Activated CD4-positive, CD25-positive, alpha-beta regulatory T cell (primary cell): ENCODE data around the gene CALCOCO1.
"Not testable (repeated sequence)": the region's sequence is repeated elsewhere in the genome, so short reads cannot be mapped to it uniquely, and the experiment has no call there.

Experiments
- DNase-seq, 4 experiments: peaks; one replicate each; lab custom pipeline; 2025; lab: John Stamatoyannopoulos, UW

The CALCOCO1 gene, protein sequence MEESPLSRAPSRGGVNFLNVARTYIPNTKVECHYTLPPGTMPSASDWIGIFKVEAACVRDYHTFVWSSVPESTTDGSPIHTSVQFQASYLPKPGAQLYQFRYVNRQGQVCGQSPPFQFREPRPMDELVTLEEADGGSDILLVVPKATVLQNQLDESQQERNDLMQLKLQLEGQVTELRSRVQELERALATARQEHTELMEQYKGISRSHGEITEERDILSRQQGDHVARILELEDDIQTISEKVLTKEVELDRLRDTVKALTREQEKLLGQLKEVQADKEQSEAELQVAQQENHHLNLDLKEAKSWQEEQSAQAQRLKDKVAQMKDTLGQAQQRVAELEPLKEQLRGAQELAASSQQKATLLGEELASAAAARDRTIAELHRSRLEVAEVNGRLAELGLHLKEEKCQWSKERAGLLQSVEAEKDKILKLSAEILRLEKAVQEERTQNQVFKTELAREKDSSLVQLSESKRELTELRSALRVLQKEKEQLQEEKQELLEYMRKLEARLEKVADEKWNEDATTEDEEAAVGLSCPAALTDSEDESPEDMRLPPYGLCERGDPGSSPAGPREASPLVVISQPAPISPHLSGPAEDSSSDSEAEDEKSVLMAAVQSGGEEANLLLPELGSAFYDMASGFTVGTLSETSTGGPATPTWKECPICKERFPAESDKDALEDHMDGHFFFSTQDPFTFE

GRCh38 chr12:53727310-53728041 is at the start of gene CALCOCO1:
CALCOCO1 (minus strand) TSS chr12:53727452; CDS start chr12:53725242, 2,210 bp downstream.
- DNase-seq = peak; percentile 85 to 95 (median 92)

GRCh38 chr12:53776872-53777271 is 49.6 kb upstream of the CALCOCO1 start:
- no peak for DNase-seq

DNA sequence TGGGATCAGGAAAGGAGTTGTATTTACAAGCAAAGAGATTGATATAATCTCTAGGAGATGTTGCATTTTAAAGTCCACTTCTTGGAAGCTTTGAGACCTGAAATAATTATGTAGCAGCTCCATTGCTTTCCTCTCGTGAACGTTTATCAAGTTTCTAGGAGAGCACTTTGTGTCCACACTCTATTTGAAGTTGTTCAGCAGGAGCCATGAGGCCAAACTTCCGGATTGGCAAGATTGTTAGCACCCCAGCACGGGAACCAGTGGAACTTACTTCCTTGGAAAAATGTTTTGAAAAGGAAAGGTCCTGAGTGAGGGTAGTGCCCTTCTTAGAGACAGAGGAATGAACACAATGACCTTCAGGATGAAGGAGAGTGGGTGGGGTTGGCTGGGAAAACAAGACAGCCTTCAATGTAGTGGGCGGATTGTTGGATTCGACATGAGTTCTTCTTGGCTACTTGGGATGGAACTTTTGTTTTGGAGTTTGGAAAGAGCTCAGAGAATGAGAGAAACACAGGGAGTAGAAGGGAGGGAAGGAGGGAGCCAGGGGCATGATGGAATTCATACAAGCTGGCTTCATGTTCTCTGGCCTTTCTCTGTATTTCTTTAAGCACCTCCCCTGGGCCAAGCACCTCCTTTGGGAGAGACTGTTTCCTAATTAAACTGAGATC is 48.4 kb upstream of the CALCOCO1 start:
- DNase-seq = no peak

- DNase-seq = no peak
These were observed 43.0 kb upstream of the CALCOCO1 start for GRCh38 chr12:53770281-53770680.

GRCh38 chr12:53768976-53769375 is 41.7 kb upstream of the CALCOCO1 start:
- no peak for DNase-seq

DNA sequence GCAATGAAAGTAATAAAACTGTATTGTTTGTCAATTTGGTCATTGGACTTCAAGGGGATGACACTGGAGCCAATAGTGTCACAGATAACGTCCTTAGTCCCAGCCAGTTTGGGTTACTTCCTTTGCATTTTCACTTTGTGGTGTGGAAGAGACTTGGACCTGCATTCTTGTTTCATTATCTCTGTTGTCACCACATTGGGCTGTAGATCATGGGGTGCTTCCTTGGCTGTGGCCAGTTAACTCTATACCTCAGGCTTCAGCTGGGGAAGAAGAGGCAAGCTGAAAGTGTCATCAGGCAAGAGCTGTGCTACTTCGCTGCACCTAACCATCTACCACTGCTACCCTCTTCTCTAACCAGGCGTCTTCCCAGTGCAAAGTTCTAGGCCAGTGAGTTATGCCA is 39.6 kb upstream of the CALCOCO1 start:
- no peak for DNase-seq

- DNase-seq = no peak
These were observed 38.6 kb upstream of the CALCOCO1 start for GRCh38 chr12:53765891-53766290.

DNA sequence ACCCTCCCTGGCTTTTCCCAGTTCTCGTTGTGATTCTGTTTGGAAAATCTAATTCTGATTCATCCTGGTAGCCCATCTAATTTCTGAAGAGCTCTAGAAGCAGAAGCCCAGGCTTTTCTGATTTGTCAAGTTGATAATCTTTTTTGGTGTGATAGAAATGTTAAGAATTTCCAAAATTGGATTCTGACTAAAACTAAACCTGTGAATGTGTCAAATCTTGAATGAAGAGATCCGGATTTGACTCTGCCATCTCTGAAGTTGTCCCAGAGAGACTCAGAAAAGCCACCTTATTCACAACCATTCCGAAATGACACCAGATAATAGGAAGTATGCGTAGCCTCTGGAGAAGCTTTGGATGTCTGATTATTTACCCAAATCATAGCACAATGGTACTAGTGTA is 37.4 kb upstream of the CALCOCO1 start:
- no peak for DNase-seq

- not testable (repeated sequence) for DNase-seq
These were observed 35.5 kb upstream of the CALCOCO1 start for GRCh38 chr12:53762793-53763192.

- no peak for DNase-seq
These were observed 34.1 kb upstream of the CALCOCO1 start for GRCh38 chr12:53761306-53761705.

DNA sequence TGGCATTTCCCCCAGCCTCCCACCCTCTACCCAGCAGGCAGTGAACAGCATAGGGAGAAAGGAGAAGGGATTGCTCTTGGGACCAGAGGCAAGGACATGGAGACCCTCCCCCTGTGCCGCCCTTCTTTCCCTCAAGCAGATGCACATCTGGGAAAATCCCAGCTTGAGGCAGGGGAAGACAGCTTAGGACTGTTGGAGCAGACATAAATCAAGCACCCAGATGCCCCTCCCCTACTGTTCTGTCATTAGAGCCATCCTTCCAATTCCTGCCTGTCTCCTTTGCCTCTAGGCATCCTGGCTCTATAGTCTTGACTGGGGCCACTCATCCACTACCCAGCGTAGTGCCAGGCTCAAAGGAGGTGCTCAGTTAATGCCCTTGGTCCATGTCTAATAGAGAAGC is 32.0 kb upstream of the CALCOCO1 start:
- no peak for DNase-seq

- no peak for DNase-seq
These were observed 31.5 kb upstream of the CALCOCO1 start for GRCh38 chr12:53758730-53759103.

- no peak for DNase-seq
These were observed 31.0 kb upstream of the CALCOCO1 start for GRCh38 chr12:53758081-53758729.

GRCh38 chr12:53757101-53757770 is 30.0 kb upstream of the CALCOCO1 start:
- DNase-seq = peak; percentile 49 to 76 (median 66)

DNA sequence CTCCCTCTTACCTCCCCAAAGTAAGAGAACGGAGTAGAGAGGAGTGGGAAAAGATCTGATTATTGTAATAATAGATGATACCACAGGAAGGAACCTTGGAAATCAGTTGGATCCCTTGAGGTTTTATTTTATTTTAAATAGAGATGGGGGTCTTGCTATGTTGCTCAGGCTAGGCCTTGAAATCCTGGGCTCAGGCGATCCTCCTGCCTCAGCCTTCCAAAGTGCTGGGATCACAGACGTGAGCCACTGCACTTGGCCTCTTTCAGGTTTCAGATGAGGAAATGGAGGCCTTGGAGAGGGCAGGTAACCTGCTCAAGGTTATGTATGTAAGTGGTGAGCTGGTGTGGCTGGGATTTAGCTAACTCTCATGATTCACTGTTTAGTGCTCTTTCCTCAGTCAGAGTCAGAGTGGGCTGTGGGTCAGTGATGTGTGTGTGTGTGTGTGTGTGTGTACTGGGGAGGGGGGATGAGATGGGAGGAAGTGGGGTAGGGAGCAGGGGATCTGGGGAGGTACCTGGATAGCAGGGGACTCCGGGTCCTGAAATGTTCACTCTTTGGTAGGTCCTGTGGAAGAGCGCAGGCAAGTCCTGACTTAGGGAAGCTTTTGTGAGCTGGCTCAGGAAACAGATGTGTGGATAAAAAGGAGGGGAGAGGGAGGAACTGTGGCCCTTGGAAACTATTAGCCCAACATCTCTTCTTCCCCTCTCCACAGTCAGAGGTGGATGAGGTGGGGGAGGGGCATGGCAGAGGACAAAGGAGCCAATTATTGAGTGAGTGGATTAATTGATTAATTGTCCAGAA is 29.2 kb upstream of the CALCOCO1 start:
- no peak for DNase-seq

- DNase-seq = no peak
These were observed 28.6 kb upstream of the CALCOCO1 start for GRCh38 chr12:53755893-53756292.

GRCh38 chr12:53755451-53755891 is 28.2 kb upstream of the CALCOCO1 start:
- DNase-seq = no peak

GRCh38 chr12:53754633-53755264 is 27.5 kb upstream of the CALCOCO1 start:
- no peak for DNase-seq

DNA sequence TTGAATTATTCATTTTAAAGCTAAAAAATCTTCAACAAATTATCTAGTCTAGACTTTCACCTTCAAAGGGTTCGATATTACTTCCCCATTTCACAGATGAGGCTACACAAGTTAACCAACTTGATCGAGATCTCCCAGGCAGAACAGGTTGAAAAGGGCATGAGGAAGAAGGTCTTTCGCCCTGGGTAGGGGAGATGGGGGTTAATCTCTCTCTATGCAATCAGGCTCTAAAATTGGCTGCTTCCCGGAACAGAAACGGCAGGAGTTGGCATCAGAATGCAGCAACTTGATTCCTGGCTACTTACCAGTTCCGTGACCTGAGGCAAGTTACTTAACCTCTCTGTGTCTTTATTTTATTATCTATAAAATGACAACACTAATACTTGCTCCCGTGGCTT is 26.9 kb upstream of the CALCOCO1 start:
- no peak for DNase-seq

DNA sequence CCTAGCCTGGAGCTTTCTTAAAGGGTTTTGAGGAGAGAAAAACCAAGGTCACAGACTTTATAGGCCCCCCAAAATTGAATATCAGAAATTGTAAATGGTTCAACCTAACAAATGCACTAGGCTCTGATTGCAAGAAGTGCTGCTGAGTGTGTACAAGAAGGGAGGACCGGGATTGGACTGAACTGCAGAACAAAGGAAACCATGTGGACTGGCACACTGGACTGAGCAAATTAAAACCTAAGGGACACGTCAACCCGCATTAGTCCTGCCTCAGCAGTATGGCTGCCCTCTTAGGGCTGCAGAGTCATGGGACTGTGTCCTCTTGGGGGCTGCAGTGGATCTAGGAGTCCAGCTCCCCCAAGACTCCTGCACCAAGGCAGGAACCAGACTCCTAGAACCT is 25.4 kb upstream of the CALCOCO1 start:
- no peak for DNase-seq
